Activated naive CD4-positive, alpha-beta T cell treated with anti-CD3 and anti-CD28 coated beads, Interleukin-2, amount 50 U/mL, for 16 hours (primary cell): Measurements from ENCODE around the gene STAMBP.
A peak's percentile ranks its signal among the peaks of the same experiment; 100 is the strongest.
"Not testable (repeated sequence)": the region's sequence is repeated elsewhere in the genome, so short reads cannot be mapped to it uniquely, and the experiment has no call there.

ENCODE experiments used
- DNase-seq: peaks from one replicate; pipeline ENCODE4 v3.0.0-alpha.2; 2020

The STAMBP gene

GRCh38 chr2:73837847-73838585 is 9.3 kb downstream of the STAMBP start:
- DNase-seq, result no peak

- no peak for DNase-seq
These were observed 10.3 kb downstream of the STAMBP start for GRCh38 chr2:73838889-73839534.

GRCh38 chr2:73839653-73840411 is 11.1 kb downstream of the STAMBP start:
- no peak for DNase-seq

- no peak for DNase-seq
These were observed 13.4 kb downstream of the STAMBP start for GRCh38 chr2:73841912-73842738.

- no peak for DNase-seq
These were observed 13.9 kb downstream of the STAMBP start for GRCh38 chr2:73842739-73843019.

- no peak for DNase-seq
These were observed 15.3 kb downstream of the STAMBP start for GRCh38 chr2:73844087-73844486.

- DNase-seq, result no peak
These were observed 21.2 kb downstream of the STAMBP start for GRCh38 chr2:73850009-73850408.

GRCh38 chr2:73851274-73851673 is 22.5 kb downstream of the STAMBP start:
- DNase-seq, result no peak

GRCh38 chr2:73852020-73852419 is 23.3 kb downstream of the STAMBP start:
- no peak for DNase-seq

- DNase-seq, result no peak
These were observed 26.8 kb downstream of the STAMBP start for GRCh38 chr2:73855526-73855925.

- DNase-seq, result no peak
These were observed 27.5 kb downstream of the STAMBP start for GRCh38 chr2:73856214-73856613.

GRCh38 chr2:73859721-73860586 is 31.2 kb downstream of the STAMBP start:
- peak; percentile 44 for DNase-seq

- DNase-seq, result no peak
These were observed 34.2 kb downstream of the STAMBP start for GRCh38 chr2:73862987-73863386.

GRCh38 chr2:73868204-73868978 is 39.6 kb downstream of the STAMBP start:
- no peak for DNase-seq

GRCh38 chr2:73870084-73870483 is 41.3 kb downstream of the STAMBP start:
- no peak for DNase-seq

GRCh38 chr2:73877071-73877802 is 48.5 kb downstream of the STAMBP start:
- DNase-seq, result no peak

- DNase-seq, result not testable (repeated sequence)
These were observed 49.2 kb downstream of the STAMBP start for GRCh38 chr2:73877984-73878383.

GRCh38 chr2:73885406-73885805 is 56.6 kb downstream of the STAMBP start:
- DNase-seq, result no peak

GRCh38 chr2:73886357-73886756 is 57.6 kb downstream of the STAMBP start:
- peak; percentile 44 for DNase-seq

- DNase-seq, result peak; percentile 24
These were observed 59.0 kb downstream of the STAMBP start for GRCh38 chr2:73887596-73888353.
